ENCODE data around the gene RAB40C. TPM values are rescaled to one million over a fixed set of nuclear protein-coding genes. Genes with fewer than 3 reads are reported as not detected.

The RAB40C gene
- total and polyA plus RNA-seq, 9 of the 15 experiments (the other 6 are each of a cell fraction or from before 2014, with no cell fraction given): 0.17 to 23.4 (median 8.7) TPM

- no peak for TF ChIP-seq ZNF277 (CRISPR knock-in tag; IDR thresholded peaks at IDR 0.05; ENCODE audit: borderline replicate concordance)
Observed at GRCh38 chr16:674214-674881, 84.5 kb downstream of the RAB40C start (continued).

- 3% methylated on average over 36 of the region's 73 CpGs for WGBS (ENCODE audit: insufficient coverage, low coverage, missing lambda C conversion rate)
- POLR2A ChIA-PET: interaction anchor here (0.5 to 1.7 kb wide), 7 partner anchors 9 to 305 kb away, joined by 3 to 6 read pairs (median 4); partner anchors contain the start of genes JMJD8 and MRPL28
- 0 out of 2 replicates have a peak, but pooled peaks have one; percentile 43 for TF ChIP-seq ELF4 (CRISPR knock-in tag; IDR thresholded peaks at IDR 0.05)
- TF ChIP-seq ZNF586 (CRISPR knock-in tag; conservative IDR thresholded peaks at IDR 0.05): 0 out of 2 replicates have a peak, but pooled peaks have one; percentile 3
- peak; percentile 50 for TF ChIP-seq CHD1 (IDR thresholded peaks at IDR 0.05; ENCODE audit: low read length)
- TF ChIP-seq SREBF1 (IDR thresholded peaks at IDR 0.05; ENCODE audit: borderline replicate concordance, low read depth, low read length): no peak
- peak; percentile 100 for TF ChIP-seq ZFP36 (IDR thresholded peaks at IDR 0.05; ENCODE audit: low read depth, low read length, partially characterized antibody)
- 0 out of 2 replicates have a peak, but pooled peaks have one; percentile 0 for TF ChIP-seq BHLHE40 (IDR thresholded peaks at IDR 0.05; ENCODE audit: low read length)
- TF ChIP-seq ZNF589 (CRISPR knock-in tag; IDR thresholded peaks at IDR 0.05; ENCODE audit: low read depth): no peak
- TF ChIP-seq GATAD2B (IDR thresholded peaks at IDR 0.05; ENCODE audit: borderline replicate concordance): peak; percentile 97
- peak; percentile 87 for TF ChIP-seq POLR2G (IDR thresholded peaks at IDR 0.05; ENCODE audit: low read depth, low read length)
- peak in 1 of 2 experiments; percentile 32; a peak in 1 of 4 replicates for TF ChIP-seq MLLT1 (IDR thresholded peaks at IDR 0.05)
- no peak for TF ChIP-seq PRMT5 (CRISPR knock-in tag; IDR thresholded peaks at IDR 0.05)
Observed at GRCh38 chr16:674968-675883, 85.4 kb downstream of the RAB40C start, which contains the start of gene RHBDL1. Gene RHBDL1 (plus strand): TSS chr16:675671. CDS start chr16:675791, 120 bp downstream.

More at GRCh38 chr16:674968-675883, 85.4 kb downstream of the RAB40C start, which contains the start of gene RHBDL1:
- peaks cover 50% of the 10 kb centered on the region for H3K36me3 ChIP-seq (ENCODE audit: control insufficient read depth, insufficient read depth, low read length)
- H3K9me3 ChIP-seq (replicated peaks; ENCODE audit: control insufficient read depth, insufficient read depth, low read depth, low read length): no peaks in the 10 kb centered on the region
- peak; percentile 53 to 90 (median 68) for DNase-seq (ENCODE audit: extremely low read depth in 1 of 4, low spot score in 3 of 4)
- peak within 1 kb of the TSS; percentile 86 for H2AFZ ChIP-seq (ENCODE audit: low read depth, low read length)
- no TSS peak for BruUV-seq (replicated peaks)
- no peaks in the 10 kb centered on the region for H3K27me3 ChIP-seq (ENCODE audit: control insufficient read depth in 2 of 2, insufficient read depth in 2 of 2, low read length in 2 of 2)
- peak; percentile 66 for ATAC-seq
- H3K4me3 ChIP-seq: peak within 1 kb of the TSS; percentile 52
- H3K9ac ChIP-seq (ENCODE audit: insufficient read depth in 1 of 2, low read depth in 2 of 2, low read length in 2 of 2): peak within 1 kb of the TSS; percentile 32 to 93; a peak in 3 of 4 replicates
- peaks cover 22 to 96% of the 10 kb centered on the region in 2 experiments for H3K4me1 ChIP-seq (replicated peaks in 1 of 2; ENCODE audit: control insufficient read depth in 2 of 2, insufficient read depth in 2 of 2, low read length in 2 of 2)
- CTCF ChIA-PET (ENCODE audit: low intra/inter-chr PET ratio): no interaction called here
- peaks cover 8% of the 10 kb centered on the region for H3K79me2 ChIP-seq (ENCODE audit: control insufficient read depth, insufficient read depth, low read length)
- intact Hi-C loops (cut with micrococcal nuclease) (loop anchor here (5.0 kb wide), 1 partner anchor 38 kb away; the partner anchor contains the start of gene METTL26), in situ Hi-C loops (cut with MboI) (loop anchor here (10.0 kb wide), 1 partner anchor 280 kb away; the partner anchor contains the start of gene NME4)
- H4K20me1 ChIP-seq (replicated peaks; ENCODE audit: control insufficient read depth, insufficient read depth, low read length): 0 out of 2 replicates have a peak, but pooled peaks cover 4% of the 10 kb centered on the region
- H3K27ac ChIP-seq (ENCODE audit: extremely low read depth, low read depth, low read length): peak within 1 kb of the TSS; percentile 72
- H3K9me1 ChIP-seq (ENCODE audit: control insufficient read depth, insufficient read depth, low read length): no peaks in the 10 kb centered on the region
- peak within 1 kb of the TSS; percentile 79 for H3K4me2 ChIP-seq (ENCODE audit: insufficient read depth, low read length)
- peak; percentile 88 for FAIRE-seq
